NCI-H1048 (cell line): Measurements from ENCODE around the gene KCNC1.

Experiments
- DNase-seq: peaks from one replicate; lab custom pipeline; 2025; lab: John Stamatoyannopoulos, UW

The KCNC1 gene

DNA sequence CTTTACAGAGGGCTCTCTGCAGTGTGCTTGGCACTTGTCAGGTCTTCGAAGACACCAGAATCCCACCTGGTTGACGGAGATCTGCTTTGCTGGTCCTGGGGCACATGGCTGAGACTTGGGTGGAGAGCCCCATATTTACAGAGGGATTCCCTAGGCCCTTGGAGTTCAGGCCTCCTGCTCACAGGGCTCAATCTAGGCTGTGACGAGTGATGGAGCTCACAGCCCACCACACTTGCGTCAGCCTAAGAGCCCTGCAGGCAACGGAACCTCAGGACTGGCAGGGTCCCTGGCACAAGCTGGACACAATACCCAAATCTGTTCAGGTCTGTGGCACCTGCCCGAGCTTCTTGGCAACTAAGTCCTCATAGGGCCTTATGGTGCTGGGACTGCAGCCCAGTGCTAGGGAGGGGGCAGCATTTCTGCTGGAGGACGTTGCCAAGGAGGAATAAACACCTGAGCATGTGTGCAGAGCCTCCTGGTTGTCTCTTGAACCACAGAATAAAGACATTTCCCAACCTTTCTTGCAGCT is 59.1 kb downstream of the KCNC1 start:
- DNase-seq: no peak

- no peak for DNase-seq
These were observed 60.4 kb downstream of the KCNC1 start for GRCh38 chr11:17794981-17795380.

GRCh38 chr11:17796154-17796553 is 61.6 kb downstream of the KCNC1 start:
- DNase-seq: no peak

GRCh38 chr11:17798253-17798652 is 63.7 kb downstream of the KCNC1 start:
- no peak for DNase-seq

DNA sequence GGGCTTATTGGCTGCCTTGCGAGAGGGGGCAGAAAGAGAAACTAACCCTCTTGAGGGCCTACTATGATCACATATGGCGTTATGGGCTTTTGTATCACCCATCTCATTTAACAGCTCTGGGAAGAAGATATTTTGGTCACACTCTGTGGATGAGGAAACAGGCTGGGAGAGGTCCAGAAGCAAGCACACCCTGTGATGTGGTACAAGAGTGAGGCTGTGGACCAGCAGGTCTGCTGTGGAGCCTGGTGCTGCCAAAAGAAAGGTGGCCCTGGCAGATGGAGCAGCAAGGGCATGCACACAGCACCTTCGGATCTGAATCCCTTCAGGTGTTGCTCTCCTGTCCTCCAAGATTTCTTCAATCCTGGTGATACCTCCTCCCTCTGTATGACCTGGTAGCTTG is 64.1 kb downstream of the KCNC1 start:
- DNase-seq: no peak

- DNase-seq: no peak
These were observed 64.6 kb downstream of the KCNC1 start for GRCh38 chr11:17799147-17799546.

- DNase-seq: no peak
These were observed 66.6 kb downstream of the KCNC1 start for GRCh38 chr11:17801166-17801565.

- DNase-seq: no peak
These were observed 67.9 kb downstream of the KCNC1 start for GRCh38 chr11:17802491-17802890.

DNA sequence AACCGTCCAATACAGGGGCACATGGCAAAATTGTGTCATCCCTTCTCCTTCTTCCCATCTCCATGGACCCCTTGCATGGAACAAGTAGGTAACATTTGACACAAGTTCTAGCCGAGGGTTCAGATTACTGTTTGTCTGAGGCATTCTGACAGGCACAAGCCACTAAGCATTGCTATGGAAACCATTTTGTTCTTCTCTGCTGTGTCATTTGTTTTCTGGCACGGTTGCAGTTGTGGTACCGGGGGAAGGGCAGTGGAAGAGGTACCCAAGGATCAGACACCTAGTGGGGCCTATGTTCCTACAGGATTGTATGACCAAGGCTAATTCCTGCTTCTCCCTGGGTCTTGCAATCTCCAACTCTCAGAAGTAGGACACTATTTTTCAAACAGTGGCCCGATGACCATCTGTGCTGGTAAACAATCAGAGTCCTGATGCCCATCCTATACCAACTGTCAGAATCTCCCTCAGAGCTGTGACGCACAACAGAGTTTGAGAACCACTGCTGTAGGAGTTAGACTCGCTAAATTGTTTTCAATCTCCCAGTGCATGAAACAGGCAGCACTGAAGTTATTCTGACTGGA is 69.3 kb downstream of the KCNC1 start:
- DNase-seq: no peak

- no peak for DNase-seq
These were observed 70.5 kb downstream of the KCNC1 start for GRCh38 chr11:17805043-17805442.

DNA sequence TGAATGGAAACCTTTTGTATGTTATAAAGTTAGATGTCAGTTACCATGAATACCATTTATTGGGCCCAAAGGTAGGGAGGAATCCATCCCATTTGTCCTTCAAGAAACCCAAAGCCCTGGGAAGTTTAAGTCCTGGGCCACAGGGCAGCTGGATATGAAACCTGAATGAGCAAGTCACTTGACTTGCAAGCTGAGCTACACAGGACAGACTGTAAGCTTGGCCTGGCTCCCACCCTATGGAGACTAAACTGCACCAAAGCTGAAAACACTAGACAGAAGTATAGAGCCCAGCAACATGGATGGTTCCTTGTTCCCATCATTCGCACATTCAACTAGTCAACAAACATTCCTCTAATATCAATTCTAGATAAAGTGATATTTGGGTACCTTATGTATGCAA is 71.3 kb downstream of the KCNC1 start:
- no peak for DNase-seq

DNA sequence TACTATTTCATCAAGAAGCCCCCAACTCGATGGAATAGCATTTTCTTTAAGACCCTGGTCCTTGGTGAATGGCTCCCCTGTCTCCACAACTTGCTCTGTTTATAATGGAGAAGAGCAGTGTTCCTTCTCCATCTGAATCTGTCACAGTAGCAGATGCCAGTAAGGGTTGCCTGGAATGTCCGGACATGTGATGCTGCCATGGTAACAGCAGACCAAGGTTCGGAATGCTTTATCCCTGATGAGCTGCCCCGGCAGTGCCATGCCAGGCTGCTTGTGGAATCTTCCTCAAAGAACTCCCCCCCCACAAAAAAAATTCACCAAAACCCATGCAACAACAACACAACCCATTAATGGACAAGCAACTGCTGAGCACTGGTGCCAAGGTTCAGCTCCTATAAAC is 72.5 kb downstream of the KCNC1 start:
- DNase-seq: no peak

- no peak for DNase-seq
These were observed 75.5 kb downstream of the KCNC1 start for GRCh38 chr11:17810041-17810440.

GRCh38 chr11:17810746-17811145 is 76.2 kb downstream of the KCNC1 start:
- no peak for DNase-seq

GRCh38 chr11:17811352-17811751 is 76.8 kb downstream of the KCNC1 start:
- DNase-seq: no peak

- no peak for DNase-seq
These were observed 77.7 kb downstream of the KCNC1 start for GRCh38 chr11:17812091-17812864.

- no peak for DNase-seq
These were observed 78.2 kb downstream of the KCNC1 start for GRCh38 chr11:17812865-17813187.

DNA sequence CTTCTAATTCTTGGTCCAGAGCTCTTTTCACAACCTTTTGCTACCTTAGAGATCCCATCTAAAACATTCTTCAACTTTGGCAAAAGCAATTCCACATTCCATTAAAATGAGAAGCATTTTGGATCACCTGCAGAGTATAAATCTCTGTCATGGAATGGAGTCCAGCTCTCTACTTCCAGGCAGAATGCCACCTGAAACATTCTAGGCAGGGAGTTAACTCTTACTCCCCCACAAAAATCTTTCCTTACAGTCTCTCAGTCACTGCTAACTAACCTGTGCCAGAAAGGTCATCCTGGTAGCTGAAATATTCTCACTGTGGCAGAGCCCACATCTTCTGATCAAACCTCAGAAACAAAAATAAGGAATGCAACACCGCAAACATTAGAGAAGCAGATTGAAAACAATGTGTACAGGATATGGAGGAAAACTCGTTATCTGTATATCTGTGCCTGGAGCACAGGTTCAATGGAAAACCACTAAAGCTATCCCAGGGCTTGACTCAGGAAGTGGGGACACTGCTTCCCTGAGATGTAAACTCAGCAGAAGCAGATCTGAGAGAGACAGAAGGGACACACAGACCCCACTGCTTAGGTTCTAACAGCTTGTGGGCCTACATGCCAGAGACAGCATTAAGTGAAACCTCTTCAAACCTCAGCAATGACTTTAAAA is 78.9 kb downstream of the KCNC1 start:
- DNase-seq: no peak

DNA sequence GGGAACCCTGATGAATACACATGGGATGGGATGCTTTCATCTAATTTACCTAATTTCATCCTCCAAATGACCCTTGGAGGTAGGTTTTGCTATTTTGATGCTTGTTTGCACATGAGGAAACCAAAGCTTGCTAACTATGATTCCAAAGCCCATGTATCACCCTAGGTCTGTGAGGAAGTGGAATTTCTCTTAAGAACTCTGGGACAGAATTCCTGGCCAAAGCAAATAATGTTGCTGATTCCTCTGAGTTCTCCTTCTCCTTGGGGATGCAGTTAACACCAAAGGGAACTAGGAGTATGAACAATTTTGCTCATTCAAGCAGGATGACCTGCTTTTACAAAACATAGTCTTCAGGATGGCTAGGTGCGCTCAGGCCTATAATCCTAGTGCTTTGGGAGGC is 80.0 kb downstream of the KCNC1 start:
- DNase-seq: no peak

- DNase-seq: no peak
These were observed 81.8 kb downstream of the KCNC1 start for GRCh38 chr11:17816232-17816931.

DNA sequence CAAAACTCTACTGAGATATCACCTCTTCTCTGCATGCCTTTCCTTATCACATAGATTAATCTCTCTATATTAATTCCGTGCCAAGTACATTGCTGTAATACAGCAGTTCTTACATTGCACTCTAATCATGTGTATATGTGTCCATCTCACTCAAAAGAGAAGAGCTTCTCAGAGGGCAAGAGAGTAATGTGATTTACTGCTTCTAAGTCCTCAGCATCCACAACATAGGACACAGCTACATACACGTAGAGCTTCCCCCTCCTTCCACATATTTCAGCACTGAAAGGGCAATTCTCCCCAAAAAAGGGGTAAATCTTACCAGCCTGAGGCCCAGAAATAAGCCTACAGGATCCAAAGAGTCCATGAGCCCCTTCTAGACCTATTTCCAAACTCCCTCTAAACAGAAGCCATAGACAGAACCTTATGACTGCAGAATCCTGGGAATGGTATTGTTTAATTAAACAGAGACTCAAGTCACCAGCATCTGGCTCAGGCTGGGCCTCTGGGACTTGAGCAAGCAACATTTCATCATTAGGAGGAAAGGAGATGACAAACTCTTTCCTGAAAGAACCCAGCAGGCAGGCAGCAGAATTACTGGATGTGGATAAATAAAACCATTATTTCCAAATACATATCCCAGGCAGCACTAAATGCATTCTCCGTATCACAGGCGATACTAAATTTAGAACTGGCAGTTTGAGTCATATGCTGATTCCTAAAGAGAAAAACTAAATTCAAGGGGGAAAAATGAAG is 87.2 kb downstream of the KCNC1 start:
- no peak for DNase-seq

DNA sequence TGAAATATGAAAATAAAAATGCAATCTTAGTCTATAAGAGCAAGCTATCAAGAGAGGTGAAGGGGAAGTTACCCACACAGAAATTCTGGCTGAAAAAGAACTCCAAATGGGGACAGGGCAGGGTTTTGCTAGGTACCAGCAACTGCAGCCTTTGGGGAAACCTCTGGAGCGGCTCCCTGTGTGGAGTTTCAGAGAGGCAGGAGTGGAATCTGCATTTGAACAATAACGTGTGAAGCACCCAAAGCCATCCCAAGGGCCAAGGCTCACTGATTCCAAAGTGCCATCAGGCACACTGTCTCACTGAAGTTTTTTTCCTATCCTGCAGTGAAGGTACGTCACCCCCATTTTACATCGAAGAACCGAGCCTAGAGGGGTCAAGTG is 87.8 kb downstream of the KCNC1 start:
- no peak for DNase-seq
